ENCODE results near the gene USHBP1. TPM values are rescaled to one million over a fixed set of nuclear protein-coding genes. Genes with fewer than 3 reads are reported as not detected.
A peak's percentile ranks its signal among the peaks of the same experiment; 100 is the strongest.

USHBP1 gene
- total and polyA plus RNA-seq, 10 of the 15 experiments (the other 5 are each of a cell fraction or from before 2014, with no cell fraction given), result 0.05 to 0.96 (median 0.22) TPM; not detected in 2

DNA sequence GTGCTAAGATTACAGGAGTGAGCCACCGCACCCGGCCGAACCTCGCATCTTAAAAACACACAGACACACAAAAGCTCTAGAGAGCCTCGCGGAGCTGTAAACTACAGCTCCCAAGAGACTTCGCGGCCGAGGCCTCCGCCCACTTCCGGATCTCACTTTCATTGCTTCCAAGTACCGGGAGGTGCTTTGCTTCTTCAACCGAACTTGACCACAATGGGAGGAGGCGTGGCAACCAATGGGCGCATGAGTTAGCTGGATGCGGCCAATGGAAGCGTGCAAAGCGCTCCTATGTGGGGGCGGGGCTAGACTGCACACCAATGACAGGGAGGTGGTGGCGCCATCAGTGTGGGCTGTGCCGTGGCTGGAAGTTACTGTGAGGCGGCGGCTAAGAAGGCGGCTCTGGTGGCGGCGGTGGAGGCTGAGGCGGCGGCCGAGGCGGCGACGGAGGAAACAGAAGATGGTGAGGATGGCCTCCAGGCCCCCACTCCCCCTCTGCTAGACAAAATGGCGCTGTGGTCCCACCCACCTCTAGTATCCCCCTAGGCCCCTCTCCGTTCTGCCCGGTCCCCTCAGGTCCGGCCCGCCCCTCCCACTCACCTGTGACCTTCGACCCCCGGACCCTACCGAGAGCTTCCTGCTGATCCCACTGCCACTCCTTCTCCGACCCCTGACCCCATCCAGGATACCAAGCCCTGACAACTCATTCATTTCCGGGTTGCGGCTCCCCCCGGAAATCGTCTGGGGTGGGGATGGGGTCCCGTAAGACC, 44.8 kb upstream of the USHBP1 start, which contains the start of gene DDA1 (continued):
- TF ChIP-seq, protein P1, sequence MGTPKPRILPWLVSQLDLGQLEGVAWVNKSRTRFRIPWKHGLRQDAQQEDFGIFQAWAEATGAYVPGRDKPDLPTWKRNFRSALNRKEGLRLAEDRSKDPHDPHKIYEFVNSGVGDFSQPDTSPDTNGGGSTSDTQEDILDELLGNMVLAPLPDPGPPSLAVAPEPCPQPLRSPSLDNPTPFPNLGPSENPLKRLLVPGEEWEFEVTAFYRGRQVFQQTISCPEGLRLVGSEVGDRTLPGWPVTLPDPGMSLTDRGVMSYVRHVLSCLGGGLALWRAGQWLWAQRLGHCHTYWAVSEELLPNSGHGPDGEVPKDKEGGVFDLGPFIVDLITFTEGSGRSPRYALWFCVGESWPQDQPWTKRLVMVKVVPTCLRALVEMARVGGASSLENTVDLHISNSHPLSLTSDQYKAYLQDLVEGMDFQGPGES (IDR thresholded peaks at IDR 0.05), result peak; percentile 96
- TF ChIP-seq ZSCAN29 (IDR thresholded peaks at IDR 0.05), result no peak
- peak; percentile 41 for TF ChIP-seq MYC (IDR thresholded peaks at IDR 0.05; ENCODE audit: insufficient read depth, insufficient read length, insufficient replicate concordance, low read length, severe bottlenecking)
- TF ChIP-seq TCF12 (IDR thresholded peaks at IDR 0.05; ENCODE audit: low read depth, low read length), result no peak
- TF ChIP-seq KLF5 (IDR thresholded peaks at IDR 0.05; ENCODE audit: partially characterized antibody), result no peak
- no peak for TF ChIP-seq PAX8 (IDR thresholded peaks at IDR 0.05)
- no peak for TF ChIP-seq RBBP5 (conservative IDR thresholded peaks at IDR 0.05)
- no peak for TF ChIP-seq MTA3 (IDR thresholded peaks at IDR 0.05; ENCODE audit: borderline replicate concordance, low read length)
- TF ChIP-seq IKZF2 (IDR thresholded peaks at IDR 0.05), result no peak
- 0 out of 2 replicates have a peak, but pooled peaks have one; percentile 9 for TF ChIP-seq PAX5 (IDR thresholded peaks at IDR 0.05; ENCODE audit: borderline replicate concordance, low read depth, low read length)
- TF ChIP-seq, protein P2, sequence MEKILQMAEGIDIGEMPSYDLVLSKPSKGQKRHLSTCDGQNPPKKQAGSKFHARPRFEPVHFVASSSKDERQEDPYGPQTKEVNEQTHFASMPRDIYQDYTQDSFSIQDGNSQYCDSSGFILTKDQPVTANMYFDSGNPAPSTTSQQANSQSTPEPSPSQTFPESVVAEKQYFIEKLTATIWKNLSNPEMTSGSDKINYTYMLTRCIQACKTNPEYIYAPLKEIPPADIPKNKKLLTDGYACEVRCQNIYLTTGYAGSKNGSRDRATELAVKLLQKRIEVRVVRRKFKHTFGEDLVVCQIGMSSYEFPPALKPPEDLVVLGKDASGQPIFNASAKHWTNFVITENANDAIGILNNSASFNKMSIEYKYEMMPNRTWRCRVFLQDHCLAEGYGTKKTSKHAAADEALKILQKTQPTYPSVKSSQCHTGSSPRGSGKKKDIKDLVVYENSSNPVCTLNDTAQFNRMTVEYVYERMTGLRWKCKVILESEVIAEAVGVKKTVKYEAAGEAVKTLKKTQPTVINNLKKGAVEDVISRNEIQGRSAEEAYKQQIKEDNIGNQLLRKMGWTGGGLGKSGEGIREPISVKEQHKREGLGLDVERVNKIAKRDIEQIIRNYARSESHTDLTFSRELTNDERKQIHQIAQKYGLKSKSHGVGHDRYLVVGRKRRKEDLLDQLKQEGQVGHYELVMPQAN (conservative IDR thresholded peaks at IDR 0.05), result peak; percentile 47; the same call in 1 of the 2 replicates
- TF ChIP-seq SMAD1 (IDR thresholded peaks at IDR 0.05; ENCODE audit: low read depth, partially characterized antibody), result no peak
- no peak for TF ChIP-seq CHD4 (IDR thresholded peaks at IDR 0.05)
- no peak for TF ChIP-seq SUPT20H (IDR thresholded peaks at IDR 0.05; ENCODE audit: borderline replicate concordance, control insufficient read depth, low read depth, low read length)
- TF ChIP-seq, protein P3, sequence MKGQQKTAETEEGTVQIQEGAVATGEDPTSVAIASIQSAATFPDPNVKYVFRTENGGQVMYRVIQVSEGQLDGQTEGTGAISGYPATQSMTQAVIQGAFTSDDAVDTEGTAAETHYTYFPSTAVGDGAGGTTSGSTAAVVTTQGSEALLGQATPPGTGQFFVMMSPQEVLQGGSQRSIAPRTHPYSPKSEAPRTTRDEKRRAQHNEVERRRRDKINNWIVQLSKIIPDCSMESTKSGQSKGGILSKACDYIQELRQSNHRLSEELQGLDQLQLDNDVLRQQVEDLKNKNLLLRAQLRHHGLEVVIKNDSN (IDR thresholded peaks at IDR 0.05; ENCODE audit: borderline replicate concordance, extremely low read length, insufficient read depth, low read depth, low read length), result no peak
- TF ChIP-seq, protein P4, sequence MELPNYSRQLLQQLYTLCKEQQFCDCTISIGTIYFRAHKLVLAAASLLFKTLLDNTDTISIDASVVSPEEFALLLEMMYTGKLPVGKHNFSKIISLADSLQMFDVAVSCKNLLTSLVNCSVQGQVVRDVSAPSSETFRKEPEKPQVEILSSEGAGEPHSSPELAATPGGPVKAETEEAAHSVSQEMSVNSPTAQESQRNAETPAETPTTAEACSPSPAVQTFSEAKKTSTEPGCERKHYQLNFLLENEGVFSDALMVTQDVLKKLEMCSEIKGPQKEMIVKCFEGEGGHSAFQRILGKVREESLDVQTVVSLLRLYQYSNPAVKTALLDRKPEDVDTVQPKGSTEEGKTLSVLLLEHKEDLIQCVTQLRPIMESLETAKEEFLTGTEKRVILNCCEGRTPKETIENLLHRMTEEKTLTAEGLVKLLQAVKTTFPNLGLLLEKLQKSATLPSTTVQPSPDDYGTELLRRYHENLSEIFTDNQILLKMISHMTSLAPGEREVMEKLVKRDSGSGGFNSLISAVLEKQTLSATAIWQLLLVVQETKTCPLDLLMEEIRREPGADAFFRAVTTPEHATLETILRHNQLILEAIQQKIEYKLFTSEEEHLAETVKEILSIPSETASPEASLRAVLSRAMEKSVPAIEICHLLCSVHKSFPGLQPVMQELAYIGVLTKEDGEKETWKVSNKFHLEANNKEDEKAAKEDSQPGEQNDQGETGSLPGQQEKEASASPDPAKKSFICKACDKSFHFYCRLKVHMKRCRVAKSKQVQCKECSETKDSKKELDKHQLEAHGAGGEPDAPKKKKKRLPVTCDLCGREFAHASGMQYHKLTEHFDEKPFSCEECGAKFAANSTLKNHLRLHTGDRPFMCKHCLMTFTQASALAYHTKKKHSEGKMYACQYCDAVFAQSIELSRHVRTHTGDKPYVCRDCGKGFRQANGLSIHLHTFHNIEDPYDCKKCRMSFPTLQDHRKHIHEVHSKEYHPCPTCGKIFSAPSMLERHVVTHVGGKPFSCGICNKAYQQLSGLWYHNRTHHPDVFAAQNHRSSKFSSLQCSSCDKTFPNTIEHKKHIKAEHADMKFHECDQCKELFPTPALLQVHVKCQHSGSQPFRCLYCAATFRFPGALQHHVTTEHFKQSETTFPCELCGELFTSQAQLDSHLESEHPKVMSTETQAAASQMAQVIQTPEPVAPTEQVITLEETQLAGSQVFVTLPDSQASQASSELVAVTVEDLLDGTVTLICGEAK (IDR thresholded peaks at IDR 0.05; ENCODE audit: borderline replicate concordance), result peak; percentile 92
- TF ChIP-seq NFYA (IDR thresholded peaks at IDR 0.05; ENCODE audit: borderline replicate concordance, low read depth, low read length), result peak; percentile 88

All from GM12878 (cell line).